C4-2B (cell line): ENCODE results near the gene PHACTR1.

Source experiments
- ZFX ChIP-seq: fragments of 450-650 bp; IDR thresholded peaks from 2 replicates; pipeline ENCODE4 v1.6.1; 2017
- TF ChIP-seq, protein P1 (sequence below): fragments of 450-650 bp; conservative IDR thresholded peaks from 2 replicates; pipeline ENCODE4 v1.5.1; 2017; ENCODE audit warnings: mild to moderate bottlenecking

DNA sequence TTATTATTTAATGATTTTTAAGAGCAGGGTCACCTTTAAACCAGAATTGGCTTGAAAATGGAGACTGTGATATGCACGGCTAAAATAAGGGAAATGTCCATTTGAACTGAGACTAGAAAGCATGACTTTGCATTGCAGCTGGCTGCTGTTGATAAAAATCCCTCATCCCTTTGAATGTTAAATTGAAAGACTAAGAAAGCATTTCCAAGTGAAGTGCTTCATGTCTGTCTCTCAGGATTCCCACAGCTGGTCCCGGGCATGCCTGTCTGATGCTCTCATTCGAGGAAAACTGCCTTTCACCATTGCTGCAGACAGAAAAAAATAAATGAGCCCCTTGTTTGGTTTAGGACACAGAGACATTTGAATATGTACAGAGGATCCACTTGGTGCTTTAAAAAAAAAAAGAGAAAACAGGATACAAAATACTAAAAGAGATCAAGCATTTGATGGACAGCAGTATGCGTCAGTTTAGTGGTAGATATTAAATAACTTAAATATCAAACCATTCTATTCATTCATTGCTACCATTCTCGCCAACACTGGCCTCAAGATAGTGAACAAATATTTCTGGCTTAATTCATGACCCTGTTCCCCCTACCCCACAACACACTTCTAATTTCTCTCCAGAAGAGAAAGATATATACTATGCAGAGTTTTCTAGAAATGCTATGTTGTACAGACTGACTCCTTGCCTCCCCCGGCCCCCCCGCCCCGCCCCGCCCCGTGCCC is 556.8 kb downstream of the PHACTR1 start:
- TF ChIP-seq, protein P1, sequence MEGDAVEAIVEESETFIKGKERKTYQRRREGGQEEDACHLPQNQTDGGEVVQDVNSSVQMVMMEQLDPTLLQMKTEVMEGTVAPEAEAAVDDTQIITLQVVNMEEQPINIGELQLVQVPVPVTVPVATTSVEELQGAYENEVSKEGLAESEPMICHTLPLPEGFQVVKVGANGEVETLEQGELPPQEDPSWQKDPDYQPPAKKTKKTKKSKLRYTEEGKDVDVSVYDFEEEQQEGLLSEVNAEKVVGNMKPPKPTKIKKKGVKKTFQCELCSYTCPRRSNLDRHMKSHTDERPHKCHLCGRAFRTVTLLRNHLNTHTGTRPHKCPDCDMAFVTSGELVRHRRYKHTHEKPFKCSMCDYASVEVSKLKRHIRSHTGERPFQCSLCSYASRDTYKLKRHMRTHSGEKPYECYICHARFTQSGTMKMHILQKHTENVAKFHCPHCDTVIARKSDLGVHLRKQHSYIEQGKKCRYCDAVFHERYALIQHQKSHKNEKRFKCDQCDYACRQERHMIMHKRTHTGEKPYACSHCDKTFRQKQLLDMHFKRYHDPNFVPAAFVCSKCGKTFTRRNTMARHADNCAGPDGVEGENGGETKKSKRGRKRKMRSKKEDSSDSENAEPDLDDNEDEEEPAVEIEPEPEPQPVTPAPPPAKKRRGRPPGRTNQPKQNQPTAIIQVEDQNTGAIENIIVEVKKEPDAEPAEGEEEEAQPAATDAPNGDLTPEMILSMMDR, result no peak
- TF ChIP-seq ZFX, result no peak
